Measurements from ENCODE around the gene ADAMTS17.

DNA sequence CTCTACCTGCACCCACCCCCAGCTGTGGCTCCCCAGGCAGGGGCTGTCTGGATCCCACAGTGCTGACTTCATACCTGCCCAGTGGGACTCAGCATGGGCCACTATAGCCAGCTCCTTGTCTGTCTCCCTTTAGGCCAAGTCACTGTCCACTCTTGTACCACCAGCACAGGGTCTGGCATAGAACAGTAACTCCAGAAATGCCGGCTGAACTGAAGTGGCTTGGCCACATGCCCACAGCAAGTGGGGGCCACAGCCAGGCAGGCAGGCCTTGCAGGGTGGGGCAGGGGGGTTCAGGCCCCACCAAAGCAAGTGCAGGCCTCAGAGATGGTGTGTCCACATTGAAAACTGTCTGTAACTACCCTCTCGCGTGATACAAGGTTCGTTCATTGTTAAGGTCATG, 355.9 kb downstream of the ADAMTS17 start:
- TF ChIP-seq, protein P1, sequence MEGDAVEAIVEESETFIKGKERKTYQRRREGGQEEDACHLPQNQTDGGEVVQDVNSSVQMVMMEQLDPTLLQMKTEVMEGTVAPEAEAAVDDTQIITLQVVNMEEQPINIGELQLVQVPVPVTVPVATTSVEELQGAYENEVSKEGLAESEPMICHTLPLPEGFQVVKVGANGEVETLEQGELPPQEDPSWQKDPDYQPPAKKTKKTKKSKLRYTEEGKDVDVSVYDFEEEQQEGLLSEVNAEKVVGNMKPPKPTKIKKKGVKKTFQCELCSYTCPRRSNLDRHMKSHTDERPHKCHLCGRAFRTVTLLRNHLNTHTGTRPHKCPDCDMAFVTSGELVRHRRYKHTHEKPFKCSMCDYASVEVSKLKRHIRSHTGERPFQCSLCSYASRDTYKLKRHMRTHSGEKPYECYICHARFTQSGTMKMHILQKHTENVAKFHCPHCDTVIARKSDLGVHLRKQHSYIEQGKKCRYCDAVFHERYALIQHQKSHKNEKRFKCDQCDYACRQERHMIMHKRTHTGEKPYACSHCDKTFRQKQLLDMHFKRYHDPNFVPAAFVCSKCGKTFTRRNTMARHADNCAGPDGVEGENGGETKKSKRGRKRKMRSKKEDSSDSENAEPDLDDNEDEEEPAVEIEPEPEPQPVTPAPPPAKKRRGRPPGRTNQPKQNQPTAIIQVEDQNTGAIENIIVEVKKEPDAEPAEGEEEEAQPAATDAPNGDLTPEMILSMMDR (IDR thresholded peaks at IDR 0.05; ENCODE audit: poor library complexity): no peak
- TF ChIP-seq EZH2phosphoT487 (IDR thresholded peaks at IDR 0.05; ENCODE audit: low read depth, severe bottlenecking, unreplicated experiment): no peak
- no peak for TF ChIP-seq EZH2 (IDR thresholded peaks at IDR 0.05; ENCODE audit: borderline replicate concordance)

All from hepatocyte (in vitro differentiated cells).